Activated CD4-positive, CD25-positive, alpha-beta regulatory T cell treated with anti-CD3 and anti-CD28 coated beads, Interleukin-2, amount 50 U/mL, for 24 hours (primary cell): ENCODE results near the gene ARID3A.
A peak's percentile ranks its signal among the peaks of the same experiment; 100 is the strongest.
"Not testable (repeated sequence)": the region's sequence is repeated elsewhere in the genome, so short reads cannot be mapped to it uniquely, and the experiment has no call there.

ENCODE experiments used
- ATAC-seq, 2 donors: fragments of 150-1000 bp; cut with Tn5 transposase; one replicate each; pipeline ENCODE4 v1.10.0; 2021; ENCODE audit warnings: mild to moderate bottlenecking in 1 of 2, moderate library complexity in 1 of 2

Gene ARID3A

DNA sequence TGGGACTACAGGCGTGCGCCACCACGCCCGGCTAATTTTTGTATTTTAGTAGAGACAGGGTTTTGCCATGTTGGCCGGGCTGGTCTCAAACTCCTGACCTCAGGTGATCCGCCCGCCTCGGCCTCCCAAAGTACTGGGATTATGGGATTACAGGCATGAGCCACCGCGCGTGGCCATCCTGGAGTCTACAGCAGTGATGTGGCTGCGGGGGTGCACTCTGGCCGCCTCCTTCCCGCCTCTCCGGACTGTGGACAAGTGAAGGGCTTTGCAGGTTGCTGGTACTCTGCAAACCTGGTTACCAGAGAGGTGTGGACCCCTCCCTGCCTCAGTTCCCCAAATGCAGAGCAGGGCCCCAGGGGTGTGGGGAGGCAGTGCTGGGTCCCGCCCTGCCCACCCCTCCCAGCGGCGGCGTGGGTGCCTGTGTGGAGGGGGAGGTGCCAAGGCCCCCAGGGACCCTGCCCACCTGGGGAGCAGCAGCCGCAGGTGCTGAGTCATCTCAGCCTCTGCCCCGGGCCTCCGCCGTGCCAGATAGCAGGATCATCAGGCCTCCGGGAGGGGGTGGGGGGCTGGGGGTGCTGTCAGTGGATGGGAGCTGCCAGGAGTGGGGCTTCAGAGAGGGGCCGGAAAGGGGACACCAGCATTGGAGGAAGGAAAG, 23.1 kb downstream of the ARID3A start:
- no peak for ATAC-seq

DNA sequence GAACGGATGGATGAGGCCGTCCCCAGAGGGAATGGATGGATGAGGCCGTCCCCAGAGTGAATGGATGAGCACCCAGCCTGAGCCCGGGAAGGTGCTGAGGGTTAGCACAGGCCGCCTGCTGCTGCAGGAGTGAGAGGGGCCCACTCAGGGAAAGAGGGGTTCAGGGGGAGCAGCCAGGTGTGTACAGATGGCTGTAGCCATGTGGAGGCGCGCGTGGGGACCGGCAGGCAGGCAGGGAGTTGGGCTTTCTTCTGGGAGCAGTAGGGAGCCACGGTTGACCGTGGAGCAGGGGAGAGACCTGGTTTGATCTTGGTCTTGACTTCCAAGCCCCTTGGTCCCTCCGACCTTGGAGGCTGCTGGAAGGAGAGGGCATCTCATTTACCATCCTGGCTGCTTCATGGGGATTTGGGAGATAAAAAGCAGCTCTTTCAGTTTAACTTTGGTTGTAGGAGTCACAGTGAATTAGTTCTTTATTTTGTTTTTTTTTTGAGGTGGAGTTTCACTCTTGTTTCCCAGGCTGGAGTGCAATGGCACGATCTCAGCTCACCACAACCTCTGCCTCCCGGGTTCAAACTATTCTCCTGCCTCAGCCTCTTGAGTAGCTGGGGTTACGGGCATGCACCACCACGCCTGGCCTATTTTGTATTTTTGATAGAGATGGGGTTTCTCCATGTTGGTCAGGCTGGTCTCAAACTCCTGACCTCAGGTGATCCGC, 24.7 kb downstream of the ARID3A start:
- ATAC-seq: no peak

DNA sequence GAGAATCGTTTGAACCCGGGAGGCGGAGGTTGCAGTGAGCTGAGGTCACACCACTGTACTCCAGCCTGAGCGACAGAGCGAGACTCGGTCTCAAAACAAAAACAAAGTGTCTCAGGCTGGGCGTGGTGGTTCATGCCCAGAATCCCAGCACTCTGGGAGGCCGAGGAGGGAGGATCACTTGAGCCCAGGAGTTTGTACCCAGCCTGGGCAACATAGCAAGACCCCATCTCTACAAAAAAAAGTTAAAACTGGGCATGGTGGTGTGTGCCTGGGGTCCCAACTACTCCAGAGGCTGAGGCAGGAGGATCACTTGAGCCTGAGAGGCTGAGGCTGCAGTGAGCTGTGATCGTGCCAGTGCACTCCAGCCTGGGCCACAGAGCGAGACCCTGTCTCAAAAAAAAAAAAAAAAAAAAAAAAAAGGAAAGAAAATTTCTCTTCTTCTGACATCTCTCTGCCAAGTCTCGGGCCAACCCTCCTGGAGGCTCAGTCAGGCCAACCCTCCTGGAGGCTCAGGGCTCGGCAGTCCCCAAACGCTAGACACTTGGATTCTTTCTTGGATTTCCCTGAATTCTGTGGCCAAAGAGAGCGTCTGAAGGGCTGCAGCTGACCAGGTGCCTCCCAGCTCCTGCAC, 26.3 kb downstream of the ARID3A start:
- no peak for ATAC-seq

DNA sequence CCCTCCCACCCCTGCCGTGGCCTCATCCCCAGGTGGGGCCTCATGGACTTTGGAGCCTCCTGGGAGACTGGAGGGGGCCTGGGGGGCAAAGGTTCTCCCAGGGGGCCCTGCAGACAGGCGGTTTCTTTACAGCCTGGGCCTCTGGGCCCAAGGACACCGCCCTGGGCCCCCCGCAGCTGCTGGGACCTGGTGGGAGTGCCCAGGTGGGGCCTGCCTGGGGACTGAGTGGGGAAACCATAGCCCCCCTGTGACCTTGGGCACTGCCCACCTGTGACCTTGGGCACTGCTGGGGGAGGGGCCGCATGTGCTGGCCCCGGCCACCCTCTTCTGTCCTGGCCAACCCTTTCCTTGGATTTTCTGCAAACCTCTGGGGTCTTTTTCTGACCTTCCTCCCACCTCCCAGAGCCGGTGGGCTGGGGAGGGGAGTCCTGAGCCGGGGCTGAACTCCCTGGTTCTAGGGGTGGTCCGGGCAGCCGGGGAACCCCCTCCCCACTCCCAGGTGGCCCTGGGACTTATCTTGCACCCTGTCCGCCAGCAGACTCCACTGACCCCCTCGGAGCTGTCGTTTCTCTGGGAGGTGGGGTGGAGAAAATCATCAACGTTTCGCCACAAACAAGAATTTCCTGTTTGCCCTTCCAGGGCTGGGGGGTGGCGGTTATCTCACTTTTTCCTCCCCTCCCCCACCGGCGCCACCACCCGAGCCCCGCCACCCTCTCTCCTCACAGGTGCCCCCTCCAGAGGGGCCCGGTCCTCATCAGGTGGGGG, 27.0 kb downstream of the ARID3A start:
- no peak for ATAC-seq

DNA sequence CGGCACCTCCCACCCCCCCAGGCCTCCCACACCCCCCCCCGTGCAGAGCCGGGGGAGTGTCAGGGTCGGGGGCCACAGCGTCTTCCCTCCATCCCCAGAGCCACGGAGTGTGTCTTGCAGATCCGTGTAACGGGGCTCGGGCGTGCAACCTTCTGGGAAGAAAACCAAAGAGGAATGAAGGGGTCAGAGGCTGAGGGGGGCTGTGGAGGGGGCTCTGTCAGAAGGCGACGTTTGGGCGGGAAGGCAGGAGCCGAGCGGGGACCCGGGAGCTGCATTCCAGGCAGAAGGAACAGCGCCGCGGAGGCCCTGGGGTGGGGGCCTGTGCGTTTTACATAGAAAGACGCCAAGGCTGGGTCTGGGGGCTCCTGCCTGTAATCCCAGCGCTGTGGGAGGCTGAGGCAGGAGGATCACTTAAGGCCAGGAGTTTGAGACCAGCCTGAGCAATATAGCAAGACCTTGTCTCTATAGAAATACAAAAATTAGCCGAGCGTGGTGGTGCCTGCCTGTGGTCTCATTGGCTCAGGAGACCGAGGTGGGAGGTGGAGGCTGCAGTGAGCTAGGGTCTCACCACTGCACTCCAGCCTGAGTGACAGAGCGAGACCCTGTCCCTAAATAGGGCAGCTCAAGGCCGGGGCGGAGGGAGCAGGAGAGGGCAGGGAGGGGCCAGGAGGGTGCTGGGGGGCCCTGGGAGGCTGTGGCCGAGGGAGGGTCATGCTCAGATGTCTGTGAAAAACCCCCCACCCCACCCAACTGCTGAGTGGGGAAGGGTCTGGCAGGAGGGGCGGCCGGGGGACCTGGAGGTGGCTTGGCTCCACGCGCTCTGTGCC, 27.8 kb downstream of the ARID3A start:
- no peak for ATAC-seq

DNA sequence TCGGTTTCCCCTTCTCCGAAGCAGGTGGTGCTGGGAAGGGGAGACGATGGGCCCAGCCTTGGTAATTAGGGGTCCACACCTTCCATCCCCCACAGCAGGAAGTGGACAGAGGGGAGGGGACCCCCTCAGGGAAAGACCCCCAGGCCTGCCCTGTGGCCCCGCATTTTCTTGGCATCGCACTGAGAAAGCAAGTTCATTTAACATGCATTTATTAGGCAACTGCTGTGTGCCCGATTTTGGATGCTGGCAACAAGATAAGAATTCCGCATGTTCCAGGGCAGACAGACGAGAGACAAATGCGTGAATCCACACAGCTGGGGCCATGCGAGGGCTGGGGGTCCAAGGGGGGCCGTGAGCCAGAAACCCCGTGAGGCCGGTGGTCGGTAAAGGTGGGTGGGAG, 28.4 kb downstream of the ARID3A start:
- no peak for ATAC-seq

DNA sequence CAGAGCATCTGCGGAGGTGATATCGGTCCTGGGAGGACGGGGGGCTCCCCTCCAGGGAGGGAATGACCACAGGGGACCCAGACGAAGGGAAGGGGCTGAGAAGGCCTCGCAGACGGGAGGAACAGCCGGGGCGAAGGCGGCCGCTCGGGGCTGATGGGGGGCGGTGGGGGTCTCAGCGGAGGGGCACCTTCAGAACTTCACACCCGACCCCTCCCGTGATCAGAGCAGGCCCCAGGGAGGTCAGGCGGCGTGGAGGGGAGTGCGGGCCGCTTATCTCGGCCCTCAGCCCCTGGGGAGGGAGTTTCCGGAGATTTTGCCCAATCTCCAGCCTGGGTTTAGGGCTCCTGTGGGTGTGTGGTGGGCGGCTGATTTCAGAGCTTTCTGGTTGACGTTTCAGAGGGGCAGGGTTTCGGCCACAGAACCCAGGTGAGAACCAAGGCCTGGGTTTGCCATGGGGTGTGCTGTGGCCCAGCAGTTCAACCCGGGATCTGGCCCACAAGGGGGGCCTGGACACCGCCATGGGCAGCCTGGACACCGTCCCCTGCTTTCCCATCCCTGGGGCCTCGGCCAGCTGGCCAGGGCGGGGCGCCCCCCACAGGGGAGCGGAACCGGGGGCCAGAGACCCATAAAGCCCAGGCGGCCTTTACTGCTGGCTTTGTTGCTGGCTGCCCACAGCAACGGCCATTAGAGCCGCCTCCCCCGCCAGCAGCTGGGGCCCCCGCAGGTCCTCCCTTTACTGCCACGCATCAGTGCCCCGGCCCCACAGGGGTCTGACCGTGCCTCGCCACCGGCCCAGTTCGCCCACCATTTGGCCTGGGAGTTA, 29.0 kb downstream of the ARID3A start:
- no peak for ATAC-seq

DNA sequence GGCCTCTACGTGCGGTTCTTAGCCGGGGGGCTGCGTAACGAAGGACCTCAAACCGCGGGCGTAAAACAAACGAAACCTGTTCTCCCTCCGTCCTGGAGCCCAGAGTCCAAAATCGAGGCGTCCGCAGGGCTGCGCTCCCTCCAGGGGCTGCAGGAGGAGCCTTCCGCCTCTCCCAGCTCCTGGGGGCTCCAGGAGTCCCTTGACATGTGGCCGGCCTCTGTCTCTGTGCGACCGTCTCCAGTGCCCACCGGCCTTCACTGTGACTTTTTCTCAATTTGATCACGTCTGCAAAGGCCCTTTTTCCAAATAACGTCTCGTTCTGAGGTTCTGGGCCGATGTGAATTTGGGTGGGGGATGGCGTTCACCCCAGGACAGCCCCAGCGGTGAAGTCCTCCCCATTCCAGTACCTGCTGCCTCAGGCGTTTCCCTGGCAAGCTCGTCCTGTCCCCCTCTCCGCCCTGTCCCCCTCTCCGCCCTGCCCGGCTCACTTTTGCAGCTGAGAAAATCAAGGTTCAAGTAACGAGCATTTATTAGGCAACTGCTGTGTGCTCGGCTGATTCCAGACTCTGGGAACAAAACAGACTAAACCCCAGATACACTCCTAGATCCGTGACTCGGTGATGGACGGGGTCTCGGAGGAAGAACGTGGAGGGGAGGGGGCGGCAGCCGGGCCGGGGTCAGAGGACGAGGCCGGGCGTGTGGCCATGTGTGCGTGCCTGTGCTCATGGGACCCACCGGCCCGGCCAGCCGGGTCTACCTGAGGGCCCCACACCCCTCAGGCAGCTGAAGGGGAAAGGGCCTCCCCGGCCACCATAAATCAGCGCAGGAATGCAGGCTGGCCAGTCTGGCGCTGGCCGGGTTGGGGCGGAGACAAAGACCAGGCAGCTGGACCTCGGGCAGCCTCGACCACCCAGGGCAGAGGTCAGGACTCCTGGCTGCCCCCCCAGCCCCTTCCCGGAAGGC, 30.2 kb downstream of the ARID3A start:
- ATAC-seq: no peak

DNA sequence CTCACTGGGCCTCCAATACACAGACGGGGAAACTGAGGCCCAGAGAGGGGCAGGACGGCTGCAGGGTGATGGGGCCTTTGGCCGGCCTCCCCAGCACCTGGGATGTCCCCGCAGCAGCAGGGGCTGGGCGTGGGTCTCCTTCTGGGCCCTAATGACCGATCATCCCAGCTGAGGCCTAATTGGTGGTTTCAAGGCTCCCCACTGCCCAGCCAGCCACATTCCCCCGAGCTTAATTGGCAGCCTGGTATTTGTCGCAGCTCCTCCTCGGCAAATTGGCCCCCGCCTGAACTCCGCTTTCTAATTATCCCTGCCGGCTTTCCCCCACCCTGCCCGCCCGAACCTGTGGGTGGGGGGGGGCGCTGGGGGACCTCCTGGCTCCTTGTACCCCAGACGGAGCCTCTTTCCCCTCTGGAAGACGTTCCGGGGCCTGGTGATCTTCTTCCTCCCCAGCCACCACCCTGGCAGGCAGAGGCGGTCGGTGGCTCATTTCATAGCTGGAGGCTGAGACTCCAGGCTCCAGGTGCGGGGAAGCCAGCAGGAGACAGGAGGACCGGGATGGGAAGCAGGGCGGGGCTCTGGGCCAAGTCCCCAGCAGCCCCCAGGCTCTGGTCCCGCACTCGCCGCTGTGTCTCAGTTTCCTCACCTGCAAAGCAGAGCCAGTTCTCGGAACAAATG, 31.1 kb downstream of the ARID3A start:
- ATAC-seq: no peak

DNA sequence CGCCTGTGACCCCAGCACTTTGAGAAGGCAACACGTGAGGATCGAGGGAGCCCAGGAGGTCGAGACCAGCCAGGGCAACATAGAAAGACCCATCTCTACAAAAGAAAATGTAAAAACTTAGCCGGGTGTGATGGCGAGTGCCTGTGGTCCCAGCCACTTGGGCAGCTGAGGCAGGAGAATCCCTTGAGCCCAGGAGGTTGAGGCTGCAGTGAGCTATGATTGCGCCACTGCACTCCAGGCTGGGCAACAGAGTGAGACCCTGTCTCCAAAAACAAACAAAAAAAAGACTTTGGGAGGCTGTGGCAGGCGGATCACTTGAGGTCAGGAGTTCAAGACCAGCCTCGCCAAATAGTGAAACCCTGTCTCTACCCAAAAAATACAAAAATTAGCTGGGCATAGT, 31.7 kb downstream of the ARID3A start:
- ATAC-seq: not testable (repeated sequence)

DNA sequence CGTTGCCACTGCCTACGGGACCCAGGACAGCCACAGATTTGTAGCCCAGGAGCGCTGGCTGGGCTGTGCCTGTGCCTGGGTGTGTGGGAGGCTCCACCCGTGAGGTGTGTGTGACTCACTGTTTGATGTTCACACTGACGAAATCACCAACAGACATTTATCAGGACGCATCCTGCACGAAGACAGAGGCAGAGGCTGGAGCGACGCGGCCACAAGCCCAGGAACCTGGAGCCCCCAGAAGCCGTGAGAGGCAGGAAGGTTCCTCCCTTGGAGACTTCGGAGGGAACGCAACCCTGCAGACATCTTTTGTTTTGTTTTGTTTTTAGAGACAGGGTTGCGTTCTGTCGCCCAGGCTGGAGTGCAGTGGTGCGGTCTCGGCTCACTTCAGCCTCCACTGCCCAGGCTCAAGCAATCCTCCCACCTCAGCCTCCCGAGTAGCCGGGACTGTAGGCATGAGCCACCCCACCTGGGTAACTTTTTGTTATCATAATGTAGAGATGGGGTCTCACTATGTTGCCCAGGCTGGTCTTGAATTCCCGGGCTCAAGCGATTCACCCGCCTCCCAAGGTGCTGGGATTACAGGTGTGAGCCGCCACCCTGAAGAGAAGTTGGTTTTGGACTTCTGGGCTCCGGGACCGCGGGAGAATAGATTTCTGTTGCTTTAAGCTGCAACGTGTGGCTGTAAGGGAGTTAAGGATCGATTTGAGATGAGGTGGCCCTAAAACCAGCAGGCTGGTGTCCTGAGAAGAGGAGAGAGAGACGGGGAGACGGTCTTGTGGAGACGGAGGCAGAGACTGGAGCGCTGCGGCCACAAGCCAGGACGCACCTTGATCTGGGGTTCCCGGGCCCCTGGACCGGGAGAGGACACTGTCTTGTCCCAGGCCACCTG, 33.4 kb downstream of the ARID3A start:
- peak; percentile 87 to 95 for ATAC-seq

DNA sequence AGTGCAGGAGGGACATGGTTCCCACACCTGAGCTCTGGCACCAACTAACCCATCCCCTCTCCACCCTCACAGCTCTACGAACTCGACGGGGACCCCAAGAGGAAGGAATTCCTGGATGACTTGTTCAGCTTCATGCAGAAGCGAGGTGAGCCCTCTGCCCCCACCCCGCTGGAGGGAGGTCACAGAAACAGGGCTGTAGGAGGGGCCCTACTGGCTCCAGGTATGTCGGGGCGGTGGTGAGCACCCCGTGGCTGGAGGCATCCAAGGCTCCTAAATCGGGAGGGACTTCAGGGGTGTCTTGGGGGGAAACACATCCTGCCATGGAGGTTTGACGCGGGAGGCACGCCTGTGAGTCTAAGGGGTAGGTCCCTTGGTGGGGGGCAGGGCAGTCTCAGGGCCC, 34.2 kb downstream of the ARID3A start:
- no peak for ATAC-seq

DNA sequence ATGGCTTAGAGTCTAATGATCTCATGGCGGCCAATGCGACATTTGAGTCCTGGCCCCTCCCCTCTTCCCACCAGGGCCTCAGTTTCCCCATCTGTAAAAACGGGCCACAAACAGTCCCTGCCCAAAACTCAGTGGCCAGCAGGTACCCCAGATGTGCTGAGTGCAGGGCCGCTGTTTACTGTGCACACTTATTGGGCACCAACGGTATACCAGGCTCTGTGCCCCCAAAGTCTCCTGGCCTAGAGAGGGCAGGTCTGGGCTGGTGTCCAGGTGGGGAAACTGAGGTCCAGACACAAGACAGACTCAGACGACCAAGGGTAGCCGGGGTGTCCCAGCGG, 34.7 kb downstream of the ARID3A start:
- no peak for ATAC-seq

DNA sequence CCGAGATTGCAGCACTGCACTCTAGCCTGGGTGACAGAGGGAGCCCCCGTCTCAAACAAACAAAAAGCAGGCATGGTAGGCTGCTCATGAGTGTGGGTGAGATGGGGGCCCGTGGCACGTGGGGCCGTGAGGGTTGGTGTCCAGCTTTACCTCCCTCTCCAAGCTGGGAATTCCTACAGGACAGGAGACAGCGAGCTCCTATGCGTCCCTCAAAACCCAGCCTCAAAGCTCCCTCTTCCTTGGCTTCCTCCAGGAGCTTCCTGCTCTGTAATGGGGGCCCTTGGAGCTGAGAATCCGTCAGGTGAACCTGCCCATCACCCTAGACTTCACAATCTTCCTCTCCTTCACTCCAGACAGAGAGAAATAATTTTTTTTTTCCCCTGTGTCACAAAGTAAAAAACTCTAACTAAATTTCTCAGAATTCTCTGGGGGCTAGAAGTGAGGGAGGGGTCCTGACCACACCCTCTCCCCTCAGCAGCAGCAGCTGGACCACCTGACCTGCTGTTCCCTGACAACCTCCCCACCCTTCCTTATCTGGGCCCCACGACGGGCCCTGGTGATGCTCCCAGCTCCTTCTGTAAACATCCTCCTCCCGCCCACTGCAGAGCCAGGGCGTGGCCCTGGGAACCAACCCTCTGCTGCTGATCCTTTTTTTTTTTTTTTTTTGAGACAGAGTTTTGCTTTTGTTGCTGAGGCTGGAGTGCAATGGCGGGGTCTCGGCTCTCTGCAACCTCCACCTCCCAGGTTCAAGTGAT, 36.2 kb downstream of the ARID3A start:
- ATAC-seq: no peak

DNA sequence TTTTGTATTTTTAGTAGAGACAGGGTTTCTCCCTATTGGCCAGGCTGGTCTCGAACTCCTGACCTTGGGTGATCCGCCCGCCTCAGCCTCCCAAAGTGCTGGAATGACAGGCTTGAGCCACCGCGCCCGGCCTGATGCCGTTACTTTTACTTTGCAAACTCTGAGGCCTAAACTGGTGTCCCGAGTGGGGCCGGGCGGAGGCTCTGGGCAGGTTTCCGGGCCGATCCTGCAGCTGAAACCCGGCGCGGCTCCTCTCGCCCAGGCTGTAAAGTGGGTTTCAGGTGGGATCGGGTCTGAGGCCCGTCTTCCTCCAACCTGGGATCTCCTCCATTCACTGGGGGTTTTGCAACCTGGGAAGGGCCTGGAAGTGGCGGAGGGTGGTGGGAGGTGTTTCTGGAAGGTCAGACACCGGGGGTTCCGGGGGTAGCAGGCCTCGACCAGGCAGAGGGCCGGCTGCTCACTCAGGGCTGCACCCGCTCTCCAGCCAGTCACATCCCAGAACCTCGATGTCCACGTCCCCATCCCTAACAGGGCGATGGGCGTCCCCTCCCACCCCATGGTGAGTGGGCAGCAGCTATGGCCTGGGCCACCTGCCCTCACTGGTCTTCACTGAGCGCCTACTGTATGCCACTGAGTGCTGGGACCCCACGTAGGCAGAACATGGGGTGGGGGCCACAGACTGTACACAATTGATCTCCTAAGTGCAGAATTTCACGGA, 37.0 kb downstream of the ARID3A start:
- ATAC-seq: no peak

DNA sequence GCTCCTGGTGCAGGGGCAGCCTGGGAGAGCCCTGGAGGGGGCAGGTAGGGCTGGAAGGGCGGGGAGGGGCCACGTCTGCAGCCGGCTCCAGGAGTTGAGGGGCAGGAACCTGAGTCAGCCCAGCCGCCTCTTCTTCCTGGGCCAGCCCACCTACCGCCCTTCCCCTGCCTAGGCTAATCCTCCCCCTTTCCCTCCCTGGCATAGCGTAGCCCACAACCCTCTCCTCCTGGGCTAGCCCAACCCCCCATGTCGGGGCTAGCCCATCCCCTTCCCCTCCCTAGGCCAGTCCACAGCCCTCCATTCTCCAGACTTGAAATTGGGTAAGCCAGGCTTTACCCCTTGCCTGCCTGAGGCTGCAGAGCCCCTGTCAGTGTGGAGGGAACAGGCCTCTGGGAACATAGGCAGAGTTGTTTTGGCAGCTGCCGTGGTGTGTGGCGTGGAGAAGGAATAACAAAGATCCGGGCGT, 37.7 kb downstream of the ARID3A start:
- no peak for ATAC-seq

DNA sequence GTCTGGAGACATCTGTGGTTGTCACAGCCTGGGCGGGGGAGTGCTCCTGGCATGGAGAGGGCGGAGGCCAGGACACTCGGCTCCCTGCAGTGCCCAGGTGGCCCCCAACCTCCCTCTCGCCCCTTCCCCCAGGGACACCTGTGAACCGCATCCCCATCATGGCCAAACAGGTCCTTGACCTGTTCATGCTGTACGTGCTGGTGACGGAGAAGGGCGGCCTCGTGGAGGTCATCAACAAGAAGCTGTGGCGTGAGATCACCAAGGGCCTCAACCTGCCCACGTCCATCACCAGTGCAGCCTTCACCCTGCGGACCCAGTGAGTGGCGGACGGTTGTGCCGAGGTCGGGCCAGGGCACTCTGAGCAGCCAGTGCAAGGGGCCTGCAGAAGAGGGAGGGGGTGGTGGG, 38.3 kb downstream of the ARID3A start:
- no peak for ATAC-seq
